Raji (cell line): ENCODE data around the gene EFHD2.

Source experiments
- POLR2A ChIP-seq: IDR thresholded peaks from 2 replicates; pipeline ENCODE4 v1.6.1; 2011; ENCODE audit warnings: low read depth, low read length, control low read depth; ENCODE audit not compliant: insufficient read depth

Gene EFHD2

DNA sequence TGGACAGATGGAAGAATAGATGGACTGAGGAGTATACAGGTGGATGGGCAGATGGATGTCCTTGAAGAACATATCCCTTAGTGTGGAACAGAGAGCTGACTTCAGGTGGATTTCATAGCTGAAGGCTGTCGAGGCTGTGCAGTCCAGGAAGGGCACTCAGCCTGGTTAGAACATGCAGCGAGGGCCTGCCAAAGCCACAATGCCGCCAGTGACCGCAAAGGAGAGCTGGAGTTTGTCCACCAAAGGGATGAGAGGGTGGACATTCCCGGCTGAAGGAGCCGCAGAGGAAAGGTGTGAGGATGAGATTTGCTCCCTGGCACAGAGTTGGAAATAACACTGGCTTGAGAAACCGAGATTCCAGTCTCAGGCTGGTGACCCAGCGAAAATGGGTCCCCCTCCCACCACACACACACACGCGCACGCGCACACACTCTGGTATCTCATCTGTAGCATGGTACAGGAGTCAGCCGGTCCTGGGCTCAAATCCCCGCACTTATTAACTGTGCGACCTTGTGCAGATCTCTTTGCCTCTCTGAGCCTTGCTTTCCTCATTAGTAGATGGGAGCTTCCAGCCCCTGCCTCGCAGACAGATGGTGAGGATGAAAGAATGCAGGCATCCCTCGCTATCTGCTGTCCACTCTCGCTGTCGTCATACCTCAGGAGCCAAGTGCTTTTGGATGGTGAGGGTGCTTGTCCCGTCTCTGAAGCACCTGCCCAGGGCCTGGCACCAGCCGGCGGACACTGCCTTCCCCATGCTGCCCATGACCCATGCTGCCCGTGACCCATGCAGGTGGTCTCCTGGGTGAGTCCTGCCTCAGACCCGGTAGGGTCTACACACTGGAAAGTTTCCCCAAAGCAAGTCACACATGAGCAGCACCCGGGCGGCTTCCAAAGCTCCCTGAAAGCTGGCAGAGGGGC lies 26.8 kb upstream of the EFHD2 start:
- no peak for TF ChIP-seq POLR2A

DNA sequence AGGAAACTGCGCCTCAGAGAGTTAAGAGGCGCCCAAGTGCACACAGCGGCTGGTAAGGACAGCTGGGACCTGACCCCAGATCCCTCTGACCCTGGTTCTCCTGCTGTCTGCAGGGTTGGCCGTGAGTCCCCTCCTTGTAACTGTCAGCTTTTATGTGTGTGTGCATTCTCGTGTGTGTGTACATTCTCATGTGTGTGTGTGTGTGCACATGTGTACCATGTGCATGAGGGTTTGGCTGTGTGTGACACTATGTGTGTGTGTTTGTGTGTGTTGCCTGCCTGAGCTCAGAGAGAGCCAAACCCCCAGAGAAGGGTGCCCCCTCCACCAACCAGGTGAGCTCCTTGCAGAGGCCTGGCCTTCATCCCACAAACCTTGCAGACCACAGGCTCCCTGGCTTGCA lies 25.9 kb upstream of the EFHD2 start:
- TF ChIP-seq POLR2A: no peak

GRCh38 chr1:15384301-15384901 lies 25.3 kb upstream of the EFHD2 start:
- TF ChIP-seq POLR2A: no peak

DNA sequence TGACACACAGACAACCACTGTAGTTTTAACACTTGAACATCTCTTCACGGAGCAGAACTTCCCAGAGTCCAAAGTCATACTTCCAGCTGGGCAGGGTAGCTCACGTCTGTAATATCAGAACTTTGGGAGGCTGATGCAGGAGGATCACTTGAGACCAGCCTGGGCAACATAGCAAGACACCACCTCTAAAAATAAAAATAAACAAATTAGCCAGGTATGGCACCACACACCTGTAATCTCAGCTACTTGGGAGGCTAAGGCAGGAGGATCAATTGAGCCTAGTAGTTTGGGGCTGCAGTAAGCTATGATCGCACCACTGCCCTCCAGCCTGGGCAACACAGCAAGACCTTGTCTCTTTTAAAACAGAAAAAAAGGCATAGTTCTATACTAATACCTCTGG lies 24.3 kb upstream of the EFHD2 start:
- TF ChIP-seq POLR2A: no peak

GRCh38 chr1:15386164-15386749 lies 23.4 kb upstream of the EFHD2 start:
- no peak for TF ChIP-seq POLR2A

- TF ChIP-seq POLR2A: no peak
Observed at GRCh38 chr1:15388201-15388880, 21.3 kb upstream of the EFHD2 start.

DNA sequence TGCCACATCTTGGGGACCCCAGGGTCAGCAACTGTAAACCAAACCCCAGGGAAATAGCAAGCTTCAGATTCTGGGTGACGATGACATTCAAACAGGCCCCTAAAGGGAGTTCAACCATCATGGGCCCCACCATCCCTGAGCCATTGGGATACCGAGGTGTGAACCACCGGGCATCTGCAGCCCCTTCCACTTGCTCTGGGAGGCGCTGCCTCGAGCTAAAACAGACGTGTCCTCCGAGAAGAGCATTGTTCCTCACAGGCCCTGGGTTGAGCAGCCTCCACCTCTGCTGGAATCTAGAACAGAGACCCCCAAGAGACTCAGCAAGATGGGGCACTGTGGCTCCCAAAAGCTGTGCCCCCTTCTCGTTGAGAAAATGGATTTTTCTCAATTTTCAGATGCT lies 19.0 kb upstream of the EFHD2 start:
- TF ChIP-seq POLR2A: no peak

GRCh38 chr1:15391366-15391765 lies 18.3 kb upstream of the EFHD2 start:
- no peak for TF ChIP-seq POLR2A

DNA sequence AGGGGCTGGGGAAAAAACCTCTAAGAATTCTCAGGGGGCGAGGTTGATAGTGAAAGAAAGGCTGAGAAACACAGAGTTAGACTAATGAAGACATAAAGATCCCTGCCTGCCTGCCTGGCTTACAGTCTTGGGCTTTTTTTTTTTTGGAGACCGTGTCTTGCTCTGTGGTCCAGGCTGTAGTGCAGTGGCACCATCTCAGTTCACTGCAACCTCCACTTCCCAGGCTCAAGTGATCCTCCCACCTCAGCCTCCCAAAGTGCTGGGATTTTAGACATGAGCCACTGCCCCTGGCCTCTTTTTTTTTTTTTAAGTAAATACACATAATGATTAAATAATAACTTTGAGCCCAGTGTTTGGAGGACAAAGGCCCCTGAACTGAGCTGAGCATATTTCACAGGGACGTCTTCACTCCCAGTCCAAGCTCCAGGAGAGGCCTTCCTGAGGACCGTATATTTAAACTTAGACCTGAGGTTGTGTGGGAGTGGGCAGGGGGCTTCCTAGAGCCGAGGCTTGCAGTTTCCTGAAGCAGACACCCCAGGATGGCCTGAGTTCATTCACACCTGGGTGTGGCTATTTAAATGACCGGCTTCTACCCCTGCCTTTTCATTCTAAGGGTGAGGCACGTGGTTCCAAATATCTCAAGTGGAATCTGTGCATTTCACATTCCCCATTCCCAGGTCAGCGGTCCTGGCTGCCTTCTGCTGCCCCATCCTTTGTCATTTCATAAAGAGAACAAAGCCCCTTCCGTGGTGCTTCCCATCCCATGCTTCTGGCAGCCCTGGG lies 16.0 kb upstream of the EFHD2 start:
- no peak for TF ChIP-seq POLR2A

GRCh38 chr1:15394258-15394690 lies 15.4 kb upstream of the EFHD2 start:
- no peak for TF ChIP-seq POLR2A

DNA sequence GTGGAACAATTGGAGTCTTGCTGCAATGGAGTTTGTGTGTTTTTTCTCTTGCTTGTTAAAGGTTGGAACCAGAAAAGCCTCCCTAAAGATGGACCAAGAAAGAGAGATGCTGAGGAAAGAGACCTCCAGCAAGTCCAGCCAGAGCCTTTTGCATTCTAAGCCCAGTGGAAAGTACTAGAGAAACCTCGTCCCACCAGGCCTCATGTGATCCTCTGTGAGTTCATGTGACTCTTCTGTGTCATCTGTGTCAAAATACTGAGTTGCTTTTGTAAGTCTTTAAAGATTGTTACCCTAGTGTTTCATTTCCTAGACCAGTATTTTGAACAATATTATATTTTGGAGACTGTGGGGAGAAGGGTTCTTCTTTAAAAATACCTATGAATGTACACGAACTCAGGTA lies 12.5 kb upstream of the EFHD2 start:
- TF ChIP-seq POLR2A: no peak

GRCh38 chr1:15399710-15400109 lies 10.0 kb upstream of the EFHD2 start:
- no peak for TF ChIP-seq POLR2A

DNA sequence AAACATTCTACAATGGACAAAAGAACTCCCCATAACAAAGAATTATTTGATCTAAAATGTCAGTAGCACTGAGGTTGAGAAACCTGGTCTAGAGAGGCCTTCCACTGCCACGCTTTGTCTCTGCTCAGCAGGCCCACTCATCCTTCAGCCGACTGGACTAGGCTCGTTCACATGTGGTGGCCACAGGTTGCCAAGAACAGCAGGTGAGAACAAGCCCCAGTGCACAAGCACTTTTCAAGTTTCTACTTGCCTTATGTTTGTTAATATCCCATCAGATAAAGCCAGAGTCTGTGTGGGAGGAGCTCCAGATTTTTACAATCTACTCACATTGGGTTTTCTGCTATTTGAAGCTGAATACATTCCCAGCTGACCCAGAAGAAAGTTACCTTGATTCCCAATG lies 9.1 kb upstream of the EFHD2 start:
- TF ChIP-seq POLR2A: no peak

DNA sequence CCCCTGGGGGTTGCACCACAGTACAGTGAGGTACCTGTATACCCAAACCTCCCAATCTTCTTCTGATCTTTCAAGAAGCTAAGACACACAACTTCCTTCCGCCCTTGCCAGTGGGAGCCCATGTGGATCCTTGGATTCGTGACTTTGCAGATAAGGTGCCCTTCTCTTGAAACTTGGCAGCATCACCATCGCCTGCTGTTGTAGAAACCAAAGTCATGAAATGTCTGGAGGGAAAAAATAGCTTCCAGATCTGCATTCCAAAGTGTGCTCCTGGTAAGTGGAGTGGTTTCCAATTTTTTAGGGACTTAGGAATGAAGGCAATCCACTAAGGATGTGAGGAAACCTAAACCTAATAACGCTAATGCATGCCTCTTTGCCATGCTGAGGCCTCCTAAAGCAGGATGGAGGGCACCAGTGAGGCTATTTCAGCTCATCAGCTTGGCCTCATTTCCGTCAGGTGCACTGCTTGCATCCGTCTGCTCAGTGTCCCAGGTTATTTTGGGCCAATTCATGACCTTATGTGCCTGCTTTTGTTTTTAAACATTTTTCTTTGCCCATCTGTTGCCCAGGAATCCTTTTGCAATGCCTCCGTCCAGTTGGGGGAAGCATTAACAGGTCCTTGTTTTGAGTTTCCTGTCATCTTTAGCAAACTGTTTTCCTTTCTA lies 8.2 kb upstream of the EFHD2 start:
- TF ChIP-seq POLR2A: no peak

DNA sequence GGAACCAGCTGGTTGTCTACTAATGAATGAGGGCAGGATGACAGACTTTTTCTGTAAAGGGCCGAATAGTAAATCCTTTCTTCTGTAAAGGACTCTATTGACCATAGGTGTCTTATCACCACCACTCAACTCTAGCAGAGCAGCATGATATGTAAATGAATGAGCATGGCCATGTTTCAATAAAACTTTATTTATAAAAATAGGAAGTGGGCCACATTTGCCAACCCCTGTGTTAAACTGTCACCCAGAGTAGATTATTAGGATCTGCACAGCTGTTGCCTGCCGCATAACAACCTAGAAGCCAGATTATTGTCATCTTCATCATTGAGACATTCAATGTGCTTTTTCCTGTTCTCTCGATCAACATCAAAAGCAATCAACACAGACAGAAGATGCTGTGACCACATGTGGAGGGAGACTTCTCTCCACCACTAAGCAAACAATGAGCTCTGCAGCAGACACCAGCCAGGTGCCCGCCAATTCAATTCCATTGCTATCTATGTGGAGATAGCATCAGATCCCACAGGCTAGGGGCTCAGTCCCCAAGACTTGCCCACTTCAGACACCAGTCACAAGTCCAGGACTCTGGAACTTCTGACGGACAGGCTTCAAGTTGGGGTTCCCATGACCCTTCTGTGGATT lies 6.8 kb upstream of the EFHD2 start:
- TF ChIP-seq POLR2A: no peak
